ENCODE results near the gene WWC2. TPM values are rescaled to one million over a fixed set of nuclear protein-coding genes. Genes with fewer than 3 reads are reported as not detected.
"Not testable (repeated sequence)": the region's sequence is repeated elsewhere in the genome, so short reads cannot be mapped to it uniquely, and the experiment has no call there.

The WWC2 gene
- total RNA-seq, 4 donors from 2014 or later, result 28.2 to 38.5 (median 37.0) TPM

GRCh38 chr4:183111452-183111885 is 12.4 kb downstream of the WWC2 start:
- DNase-seq (ENCODE audit: extremely low spot score), result no peak
- 90% methylated on average over 4 of the region's 4 CpGs for WGBS
- Histone ChIP-seq H3K36me3 (no peaks in the 10 kb centered on the region), H3K9me3 (no peaks in the 10 kb centered on the region), H3K4me3 (no peak overlapping the region), H3K4me1 (peaks cover 8 to 37% (median 17%) of the 10 kb centered on the region in 4 donors), H3K27me3 (no peaks in the 10 kb centered on the region), H3K27ac (replicated peaks in 1 of 4) (no peak overlapping the region)
- intact Hi-C loops (cut with DNase I), result no loop called here
- TF ChIP-seq EP300 (IDR thresholded peaks at IDR 0.05), result no peak
- no peak for TF ChIP-seq POLR2A (IDR thresholded peaks at IDR 0.05; ENCODE audit: low read depth)
- TF ChIP-seq POLR2AphosphoS5 (IDR thresholded peaks at IDR 0.05), result no peak

- no peak for DNase-seq (ENCODE audit: extremely low spot score)
- Histone ChIP-seq H3K4me3 (no peak overlapping the region), H3K36me3 (no peaks in the 10 kb centered on the region), H3K27me3 (no peaks in the 10 kb centered on the region), H3K4me1 (peaks cover 11 to 38% (median 32%) of the 10 kb centered on the region in 4 donors), H3K9me3 (no peaks in the 10 kb centered on the region), H3K27ac (replicated peaks in 1 of 4) (peak overlapping the region in 1 of 4 donors; percentile 4)
- intact Hi-C loops (cut with DNase I), result no loop called here
- TF ChIP-seq POLR2A (IDR thresholded peaks at IDR 0.05; ENCODE audit: low read depth) (no peak), POLR2AphosphoS5 (IDR thresholded peaks at IDR 0.05) (no peak), EP300 (IDR thresholded peaks at IDR 0.05) (no peak), CTCF (IDR thresholded peaks at IDR 0.05) (no peak)
- 66% methylated on average over 2 of the region's 2 CpGs for WGBS
Observed at GRCh38 chr4:183118141-183118540, 19.1 kb downstream of the WWC2 start.

- H3K27ac ChIP-seq (replicated peaks in 1 of 4), result peak overlapping the region in 3 of 4 donors; percentile 4 to 21 (median 13)
- H3K27me3 ChIP-seq, result no peaks in the 10 kb centered on the region
- intact Hi-C loops (cut with DNase I), result no loop called here
- TF ChIP-seq POLR2A (IDR thresholded peaks at IDR 0.05; ENCODE audit: low read depth) (no peak), EP300 (IDR thresholded peaks at IDR 0.05) (no peak), CTCF (IDR thresholded peaks at IDR 0.05) (no peak), POLR2AphosphoS5 (IDR thresholded peaks at IDR 0.05) (no peak)
- DNase-seq (ENCODE audit: extremely low spot score), result no peak
- no peaks in the 10 kb centered on the region for H3K36me3 ChIP-seq
- 20% methylated on average over 3 of the region's 3 CpGs for WGBS
- peaks cover 11 to 41% (median 33%) of the 10 kb centered on the region in 4 donors for H3K4me1 ChIP-seq
- no peak overlapping the region for H3K4me3 ChIP-seq
- no peaks in the 10 kb centered on the region for H3K9me3 ChIP-seq
Observed at GRCh38 chr4:183118585-183118984, 19.5 kb downstream of the WWC2 start.

GRCh38 chr4:183121660-183122059 is 22.6 kb downstream of the WWC2 start:
- intact Hi-C loops (cut with DNase I); H3K36me3 ChIP-seq; H3K27ac ChIP-seq (replicated peaks in 1 of 4); DNase-seq (ENCODE audit: extremely low spot score); H3K9me3 ChIP-seq; H3K27me3 ChIP-seq; H3K4me3 ChIP-seq: not testable (repeated sequence)
- WGBS, result 97% methylated on average over 12 of the region's 12 CpGs
- peaks cover 21 to 59% (median 50%) of the 10 kb centered on the region in 4 donors for H3K4me1 ChIP-seq

- no peaks in the 10 kb centered on the region for H3K9me3 ChIP-seq
- TF ChIP-seq POLR2AphosphoS5 (IDR thresholded peaks at IDR 0.05) (no peak), CTCF (IDR thresholded peaks at IDR 0.05) (no peak), POLR2A (IDR thresholded peaks at IDR 0.05; ENCODE audit: low read depth) (no peak), EP300 (IDR thresholded peaks at IDR 0.05) (no peak)
- no peaks in the 10 kb centered on the region for H3K27me3 ChIP-seq
- no peak for DNase-seq (ENCODE audit: extremely low spot score)
- peaks cover 11 to 43% (median 38%) of the 10 kb centered on the region in 4 donors for H3K4me1 ChIP-seq
- H3K4me3 ChIP-seq, result no peak overlapping the region
- H3K27ac ChIP-seq (replicated peaks in 1 of 4), result no peak overlapping the region
- no peaks in the 10 kb centered on the region for H3K36me3 ChIP-seq
- intact Hi-C loops (cut with DNase I), result no loop called here
- WGBS, result 71% methylated on average over 3 of the region's 3 CpGs
Observed at GRCh38 chr4:183124228-183124627, 25.2 kb downstream of the WWC2 start.

GRCh38 chr4:183124865-183125264 is 25.8 kb downstream of the WWC2 start:
- no peak overlapping the region for H3K27ac ChIP-seq (replicated peaks in 1 of 4)
- H3K27me3 ChIP-seq, result no peaks in the 10 kb centered on the region
- H3K4me3 ChIP-seq, result no peak overlapping the region
- peaks cover 17 to 45% (median 40%) of the 10 kb centered on the region in 4 donors for H3K4me1 ChIP-seq
- H3K9me3 ChIP-seq, result no peaks in the 10 kb centered on the region
- intact Hi-C loops (cut with DNase I), result no loop called here
- H3K36me3 ChIP-seq, result no peaks in the 10 kb centered on the region
- no peak for DNase-seq (ENCODE audit: extremely low spot score)
- TF ChIP-seq POLR2AphosphoS5 (IDR thresholded peaks at IDR 0.05), result no peak
- no peak for TF ChIP-seq EP300 (IDR thresholded peaks at IDR 0.05)
- no peak for TF ChIP-seq CTCF (IDR thresholded peaks at IDR 0.05)
- no peak for TF ChIP-seq POLR2A (IDR thresholded peaks at IDR 0.05; ENCODE audit: low read depth)
- 89% methylated on average over 4 of the region's 5 CpGs for WGBS

Data from esophagus muscularis mucosa (tissue), 4 donors.